ENCODE data around the gene MPP2.

The MPP2 gene, protein sequence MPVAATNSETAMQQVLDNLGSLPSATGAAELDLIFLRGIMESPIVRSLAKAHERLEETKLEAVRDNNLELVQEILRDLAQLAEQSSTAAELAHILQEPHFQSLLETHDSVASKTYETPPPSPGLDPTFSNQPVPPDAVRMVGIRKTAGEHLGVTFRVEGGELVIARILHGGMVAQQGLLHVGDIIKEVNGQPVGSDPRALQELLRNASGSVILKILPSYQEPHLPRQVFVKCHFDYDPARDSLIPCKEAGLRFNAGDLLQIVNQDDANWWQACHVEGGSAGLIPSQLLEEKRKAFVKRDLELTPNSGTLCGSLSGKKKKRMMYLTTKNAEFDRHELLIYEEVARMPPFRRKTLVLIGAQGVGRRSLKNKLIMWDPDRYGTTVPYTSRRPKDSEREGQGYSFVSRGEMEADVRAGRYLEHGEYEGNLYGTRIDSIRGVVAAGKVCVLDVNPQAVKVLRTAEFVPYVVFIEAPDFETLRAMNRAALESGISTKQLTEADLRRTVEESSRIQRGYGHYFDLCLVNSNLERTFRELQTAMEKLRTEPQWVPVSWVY

GRCh38 chr17:43907425-43907981, at the start of gene MPP2:
MPP2 (minus strand) TSS chr17:43907536; CDS start chr17:43904460, 3,076 bp downstream.
- in situ Hi-C loops (cut with MboI; ENCODE audit: low sequenced_read_pairs), result no loop called here

DNA sequence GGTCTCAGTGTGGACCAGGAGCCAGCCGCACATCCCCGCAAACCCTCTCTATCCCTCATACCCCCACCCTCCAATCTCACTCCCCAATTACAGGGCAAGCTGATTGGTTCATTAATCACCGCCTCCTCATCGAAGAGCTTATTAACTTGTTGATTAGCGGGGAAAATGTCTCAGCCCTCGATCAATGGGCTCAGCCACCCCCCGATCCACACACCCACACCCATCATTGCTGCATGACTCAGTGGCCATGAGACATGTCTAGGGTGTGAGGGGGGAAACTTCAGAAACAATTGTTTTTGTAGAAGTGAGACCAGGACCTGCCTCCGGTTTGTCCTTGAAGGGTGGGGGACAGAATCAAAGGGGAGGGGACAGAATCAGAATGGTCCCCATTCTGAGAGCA, 48.9 kb upstream of the MPP2 start:
- in situ Hi-C loops (cut with MboI; ENCODE audit: low sequenced_read_pairs), result no loop called here

GRCh38 chr17:43953746-43954145, 46.4 kb upstream of the MPP2 start, which contains the start of gene PYY:
PYY (minus strand) TSS chr17:43953940; CDS start chr17:43953483, 457 bp downstream.
- in situ Hi-C loops (cut with MboI; ENCODE audit: low sequenced_read_pairs), result no loop called here

- in situ Hi-C loops (cut with MboI; ENCODE audit: low sequenced_read_pairs), result no loop called here
Observed at GRCh38 chr17:43952724-43953666, 45.7 kb upstream of the MPP2 start.

DNA sequence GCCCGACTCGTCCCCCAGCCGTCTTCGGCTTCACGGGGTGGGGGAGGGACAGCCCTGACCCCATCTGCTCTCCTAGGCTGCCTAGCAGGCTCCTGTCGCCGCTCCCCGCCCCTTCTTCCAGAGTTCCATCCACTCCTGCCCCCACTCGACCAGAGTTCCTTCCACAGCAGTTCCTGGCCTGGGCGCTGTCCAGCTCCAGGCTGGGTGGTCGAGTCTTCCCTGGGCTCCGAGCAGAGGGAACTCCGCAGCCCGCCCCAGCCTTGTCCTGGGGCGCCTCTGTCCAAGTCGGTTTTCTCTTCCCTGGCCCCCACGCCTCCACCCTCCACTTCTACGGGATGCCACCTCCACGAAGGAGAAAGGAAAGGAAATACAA, 45.0 kb upstream of the MPP2 start:
- in situ Hi-C loops (cut with MboI; ENCODE audit: low sequenced_read_pairs), result no loop called here

GRCh38 chr17:43951750-43952149, 44.4 kb upstream of the MPP2 start:
- in situ Hi-C loops (cut with MboI; ENCODE audit: low sequenced_read_pairs), result no loop called here

GRCh38 chr17:43950554-43950953, 43.2 kb upstream of the MPP2 start:
- in situ Hi-C loops (cut with MboI; ENCODE audit: low sequenced_read_pairs), result no loop called here

DNA sequence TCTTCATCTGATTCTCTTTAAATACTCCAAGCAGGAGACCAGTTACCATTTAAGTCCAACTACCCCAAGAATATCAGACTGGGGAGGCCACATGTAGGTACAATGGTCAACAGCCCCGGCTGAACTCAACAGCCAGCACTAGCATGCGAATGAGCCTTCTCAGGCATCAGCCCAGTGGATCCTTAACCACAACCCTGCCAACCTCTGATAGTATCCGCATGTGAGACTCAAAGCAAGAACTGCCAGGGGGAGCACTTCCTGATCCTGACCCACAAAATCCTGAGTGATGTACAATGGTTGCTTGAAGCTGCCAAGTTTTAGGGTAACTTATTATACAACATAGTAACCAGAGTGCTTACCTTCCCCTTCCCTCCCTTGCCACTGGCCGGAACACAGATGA, 42.4 kb upstream of the MPP2 start:
- in situ Hi-C loops (cut with MboI; ENCODE audit: low sequenced_read_pairs), result loop anchor here (25.0 kb wide), 1 partner anchor 213 kb away; the partner anchor contains the start of gene ASB16

DNA sequence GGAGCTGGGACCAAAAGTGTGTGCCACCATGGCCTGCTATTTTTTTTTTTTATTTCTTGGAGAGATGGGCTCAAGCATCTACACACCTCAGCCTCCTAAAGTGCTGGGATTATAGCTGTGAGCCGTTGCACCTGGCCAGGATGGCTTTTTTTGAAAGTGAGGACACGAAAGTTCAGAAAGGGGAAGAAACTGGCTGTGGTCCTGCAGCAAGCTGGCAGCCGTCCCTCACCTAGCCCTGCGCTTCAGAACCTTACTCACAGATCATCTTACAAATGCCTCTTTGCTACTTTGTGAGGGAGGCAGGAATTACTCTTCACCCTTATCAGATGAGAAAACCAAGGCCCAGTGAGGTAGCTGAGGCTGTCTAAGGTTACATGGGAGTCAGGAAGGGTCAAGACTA, 39.4 kb upstream of the MPP2 start:
- in situ Hi-C loops (cut with MboI; ENCODE audit: low sequenced_read_pairs), result loop anchor here (25.0 kb wide), 1 partner anchor 216 kb away; the partner anchor contains the start of gene ASB16

DNA sequence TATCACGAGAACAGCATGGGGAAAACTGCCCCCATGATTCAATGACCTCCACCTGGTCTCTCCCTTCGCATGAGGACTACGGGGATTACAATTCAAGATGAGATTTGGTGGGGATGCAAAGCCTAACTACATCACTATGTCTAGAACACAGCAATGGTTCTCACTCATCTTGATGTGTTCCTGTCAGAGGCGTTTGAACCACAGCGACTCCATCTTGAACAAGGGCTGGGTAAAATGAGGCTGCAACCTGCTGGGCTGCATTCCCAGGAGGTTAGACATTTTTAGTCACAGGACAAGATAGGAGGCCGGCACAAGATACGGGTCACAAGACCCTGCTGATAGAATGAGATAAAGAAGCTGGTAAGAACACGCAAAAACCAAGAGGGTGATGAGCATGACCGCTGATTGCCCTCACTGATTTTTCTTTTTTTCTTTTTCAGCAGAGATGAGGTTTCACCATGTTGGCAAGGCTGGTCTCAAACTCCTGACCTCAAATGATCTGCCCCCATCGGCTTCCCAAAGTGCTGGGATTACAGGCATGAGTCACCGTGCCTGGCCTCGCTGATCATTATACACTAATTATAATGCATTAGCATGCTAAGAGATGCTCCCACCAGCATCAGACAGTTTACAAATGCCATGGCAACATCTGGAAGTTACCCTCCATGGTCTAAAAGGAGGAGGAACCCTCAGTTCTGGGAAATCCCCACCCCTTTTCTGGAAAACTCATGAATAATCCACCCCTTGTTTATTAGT, 37.9 kb upstream of the MPP2 start:
- in situ Hi-C loops (cut with MboI; ENCODE audit: low sequenced_read_pairs), result loop anchor here (25.0 kb wide), 1 partner anchor 217 kb away; the partner anchor contains the start of gene ASB16

DNA sequence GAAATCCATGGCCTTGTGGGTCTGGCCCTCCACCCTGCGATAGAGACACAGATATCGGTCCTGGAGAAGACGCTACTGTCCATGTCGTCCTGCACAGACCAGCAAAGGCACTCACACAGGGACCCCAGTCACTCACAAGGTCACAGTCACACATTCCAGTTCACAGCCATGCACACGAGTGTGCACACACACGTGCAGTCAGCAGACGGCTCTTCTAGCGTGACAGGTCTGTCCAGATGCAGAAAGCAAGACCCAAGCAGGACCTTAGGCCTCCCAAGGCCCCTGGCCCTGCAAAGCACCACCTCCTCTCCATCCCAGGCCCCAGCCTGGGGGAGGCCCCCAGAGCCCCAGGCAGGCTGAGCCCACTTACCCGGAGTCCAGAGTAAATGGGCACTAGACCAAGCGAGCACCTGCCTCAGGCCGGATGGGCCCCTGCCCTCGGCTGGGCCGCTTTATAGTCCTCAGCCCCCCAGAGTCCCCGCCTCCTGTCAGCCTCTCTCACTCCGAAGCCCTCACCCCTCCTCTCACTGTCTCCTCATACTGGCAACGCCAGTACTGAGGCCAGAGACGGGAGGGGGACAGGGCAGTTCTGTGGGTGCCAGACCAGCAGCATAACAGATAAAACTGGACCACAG, 34.8 kb upstream of the MPP2 start, which contains the start of gene PPY:
Gene PPY, minus strand, starts transcription at position 426 of the 635 bp plus-strand sequence. CDS start 822 bp downstream, outside the sequence.
- in situ Hi-C loops (cut with MboI; ENCODE audit: low sequenced_read_pairs), result loop anchor here (25.0 kb wide), 1 partner anchor 220 kb away; the partner anchor contains the start of gene ASB16

DNA sequence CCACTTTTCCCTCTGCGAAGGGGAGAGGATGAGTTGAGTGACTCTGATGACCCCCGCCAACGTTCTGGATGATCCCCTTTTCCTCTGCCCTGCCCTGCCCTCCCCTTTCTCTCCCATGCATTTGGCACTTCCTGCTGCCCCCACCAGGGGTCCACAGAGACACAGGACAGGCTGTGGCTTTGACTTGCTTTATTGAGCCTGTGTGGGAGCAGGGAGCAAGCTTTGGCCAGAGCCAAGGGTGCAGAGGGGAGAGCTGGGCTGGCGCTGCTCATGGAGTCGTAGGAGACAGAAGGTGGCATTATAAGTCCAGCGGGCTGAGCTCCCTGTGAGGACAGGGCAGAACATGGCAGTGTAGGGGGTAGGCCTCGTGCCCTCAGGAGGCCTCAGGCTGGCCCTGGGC, 33.3 kb upstream of the MPP2 start:
- in situ Hi-C loops (cut with MboI; ENCODE audit: low sequenced_read_pairs), result loop anchor here (25.0 kb wide), 1 partner anchor 222 kb away; the partner anchor contains the start of gene ASB16

DNA sequence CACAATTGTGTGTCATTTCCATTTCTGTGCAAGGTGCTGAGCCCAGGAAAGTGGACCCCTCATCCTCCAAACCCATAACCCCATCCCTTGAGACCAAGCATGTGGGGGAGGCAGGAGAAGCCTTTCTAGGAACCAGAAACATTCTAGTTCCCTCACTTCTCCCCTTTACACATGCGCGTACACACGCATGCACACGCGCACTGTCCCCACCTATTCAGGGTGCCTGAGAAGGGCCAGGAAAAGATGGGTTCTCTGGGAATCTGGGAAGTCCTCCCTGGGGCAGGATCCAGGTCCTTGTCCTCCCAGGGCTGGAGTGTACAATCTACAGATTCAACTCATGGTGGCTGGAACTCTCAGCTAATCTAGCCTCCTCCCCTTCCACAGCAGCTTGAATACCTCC, 32.5 kb upstream of the MPP2 start:
- in situ Hi-C loops (cut with MboI; ENCODE audit: low sequenced_read_pairs), result loop anchor here (25.0 kb wide), 1 partner anchor 222 kb away; the partner anchor contains the start of gene ASB16

DNA sequence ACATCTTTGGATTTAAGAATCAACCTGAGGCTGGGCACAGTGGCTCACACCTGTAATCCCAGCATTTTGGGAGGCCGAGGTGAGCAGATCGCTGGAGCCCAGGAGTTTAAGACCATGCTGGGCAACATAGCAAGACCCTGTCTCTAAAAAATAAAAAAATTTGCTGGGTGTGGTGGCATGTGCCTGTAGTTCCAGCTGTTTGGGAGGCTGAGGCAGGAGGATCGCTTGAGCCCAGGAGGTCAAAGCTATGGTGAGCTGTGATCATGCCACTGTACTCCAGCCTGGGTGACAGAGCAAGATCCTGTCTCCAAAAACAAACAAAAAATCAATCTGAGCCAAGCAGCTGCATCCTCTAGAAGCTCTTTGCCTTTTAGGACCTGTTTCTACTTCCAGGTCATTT, 32.1 kb upstream of the MPP2 start:
- in situ Hi-C loops (cut with MboI; ENCODE audit: low sequenced_read_pairs), result loop anchor here (25.0 kb wide), 1 partner anchor 223 kb away; the partner anchor contains the start of gene ASB16

- in situ Hi-C loops (cut with MboI; ENCODE audit: low sequenced_read_pairs), result loop anchor here (25.0 kb wide), 1 partner anchor 223 kb away; the partner anchor contains the start of gene ASB16
Observed at GRCh38 chr17:43938838-43939182, 31.5 kb upstream of the MPP2 start.

DNA sequence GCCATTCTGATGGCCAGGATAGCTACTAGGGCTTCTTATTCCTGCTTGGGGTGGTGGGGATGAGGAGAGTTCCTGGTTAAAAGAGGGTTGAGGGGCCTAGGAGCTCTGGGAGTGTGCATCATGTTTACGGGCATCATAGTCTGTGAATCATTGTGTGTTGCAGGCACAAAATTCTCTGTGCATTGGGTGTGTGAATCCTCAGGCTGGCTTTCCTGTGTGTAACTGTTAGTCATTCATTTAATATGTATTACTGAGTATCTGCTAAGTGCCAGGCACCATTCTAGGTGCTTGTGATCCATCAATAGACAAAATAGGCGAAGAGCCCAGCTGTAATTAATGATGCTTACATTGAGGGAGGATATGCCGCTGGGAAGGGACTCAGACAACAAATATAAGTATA, 29.1 kb upstream of the MPP2 start:
- in situ Hi-C loops (cut with MboI; ENCODE audit: low sequenced_read_pairs), result loop anchor here (25.0 kb wide), 1 partner anchor 226 kb away; the partner anchor contains the start of gene ASB16

GRCh38 chr17:43935926-43936261, 28.6 kb upstream of the MPP2 start:
- in situ Hi-C loops (cut with MboI; ENCODE audit: low sequenced_read_pairs), result loop anchor here (25.0 kb wide), 1 partner anchor 226 kb away; the partner anchor contains the start of gene ASB16

GRCh38 chr17:43935204-43935925, 28.0 kb upstream of the MPP2 start:
- in situ Hi-C loops (cut with MboI; ENCODE audit: low sequenced_read_pairs), result loop anchor here (25.0 kb wide), 1 partner anchor 227 kb away; the partner anchor contains the start of gene ASB16
